Lower leg skin (tissue), 3 donors: ENCODE results near the gene FBXO44.

Experiments used
- POLR2A ChIP-seq, 2 donors: fragments of 450-650 bp; IDR thresholded peaks; one replicate each; pipeline ENCODE4 v1.6.1; 2016 to 2017; ENCODE audit warnings: antibody characterized with exemption in 2 of 2, mild to moderate bottlenecking in 1 of 2, moderate library complexity in 1 of 2
- TF ChIP-seq, protein P1 (sequence below), 3 donors: fragments of 450-650 bp; IDR thresholded peaks; one replicate each; pipeline ENCODE4 v1.5.1; 2016; ENCODE audit warnings: antibody characterized with exemption in 3 of 3, mild to moderate bottlenecking in 3 of 3, moderate library complexity in 2 of 3

DNA sequence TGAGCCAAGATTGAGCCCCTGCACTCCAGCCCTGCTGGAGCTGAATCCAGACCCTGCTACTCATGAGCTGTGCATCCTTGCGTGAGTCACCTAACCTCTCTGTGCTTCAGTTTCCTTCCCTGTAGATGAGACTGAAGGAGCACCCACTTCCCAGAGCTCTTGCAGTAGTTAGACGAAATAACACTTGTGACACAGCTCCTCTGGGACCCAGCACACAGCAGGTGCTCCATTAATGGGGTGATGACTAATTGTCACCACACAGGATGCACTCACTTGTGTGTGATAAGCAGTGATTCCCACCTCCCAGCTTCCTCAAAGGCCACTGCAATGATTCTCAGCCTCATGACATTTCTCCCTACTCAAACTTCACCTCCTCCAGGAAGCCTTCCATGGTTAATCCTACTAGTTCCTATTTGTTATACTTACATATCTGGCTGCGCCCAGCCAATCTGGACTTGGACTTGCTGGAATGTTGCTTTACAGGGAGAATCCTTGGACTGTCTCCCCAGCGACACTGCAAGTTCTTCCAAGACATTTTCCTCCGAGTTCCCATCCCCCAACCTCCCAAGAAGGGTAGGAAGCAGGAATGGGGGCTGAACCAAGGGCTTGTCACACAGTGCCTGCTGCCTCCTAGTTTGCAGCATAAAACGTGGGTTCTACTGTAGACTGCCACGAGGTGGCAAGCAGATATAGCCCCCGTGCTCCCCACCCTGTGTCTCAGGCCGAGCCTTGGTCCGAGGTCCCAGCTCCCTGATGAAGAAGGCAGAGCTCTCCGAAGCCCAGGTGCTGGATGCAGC, 54.1 kb downstream of the FBXO44 start:
- TF ChIP-seq, protein P1, sequence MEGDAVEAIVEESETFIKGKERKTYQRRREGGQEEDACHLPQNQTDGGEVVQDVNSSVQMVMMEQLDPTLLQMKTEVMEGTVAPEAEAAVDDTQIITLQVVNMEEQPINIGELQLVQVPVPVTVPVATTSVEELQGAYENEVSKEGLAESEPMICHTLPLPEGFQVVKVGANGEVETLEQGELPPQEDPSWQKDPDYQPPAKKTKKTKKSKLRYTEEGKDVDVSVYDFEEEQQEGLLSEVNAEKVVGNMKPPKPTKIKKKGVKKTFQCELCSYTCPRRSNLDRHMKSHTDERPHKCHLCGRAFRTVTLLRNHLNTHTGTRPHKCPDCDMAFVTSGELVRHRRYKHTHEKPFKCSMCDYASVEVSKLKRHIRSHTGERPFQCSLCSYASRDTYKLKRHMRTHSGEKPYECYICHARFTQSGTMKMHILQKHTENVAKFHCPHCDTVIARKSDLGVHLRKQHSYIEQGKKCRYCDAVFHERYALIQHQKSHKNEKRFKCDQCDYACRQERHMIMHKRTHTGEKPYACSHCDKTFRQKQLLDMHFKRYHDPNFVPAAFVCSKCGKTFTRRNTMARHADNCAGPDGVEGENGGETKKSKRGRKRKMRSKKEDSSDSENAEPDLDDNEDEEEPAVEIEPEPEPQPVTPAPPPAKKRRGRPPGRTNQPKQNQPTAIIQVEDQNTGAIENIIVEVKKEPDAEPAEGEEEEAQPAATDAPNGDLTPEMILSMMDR (IDR thresholded peaks at IDR 0.05): no peak
- TF ChIP-seq POLR2A (IDR thresholded peaks at IDR 0.05): no peak
